HepG2 (cell line): Measurements from ENCODE around the gene KRTAP12-2. TPM values are rescaled to one million over a fixed set of nuclear protein-coding genes. Genes with fewer than 3 reads are reported as not detected.
A peak's percentile ranks its signal among the peaks of the same experiment; 100 is the strongest.

Experiments used
- CBX1 ChIP-seq: IDR thresholded peaks from one replicate; pipeline ENCODE4 v1.6.1; 2016; ENCODE audit warnings: antibody characterized with exemption, low read depth
- CHCHD3 ChIP-seq: sonication (generic); formaldehyde crosslinking; IDR thresholded peaks from 2 replicates; pipeline ENCODE4 v1.8.0; 2022; ENCODE audit warnings: mild to moderate bottlenecking, missing genetic modification reagents, moderate library complexity
- FOXK2 ChIP-seq: fragments of 450-650 bp; IDR thresholded peaks from 2 replicates; pipeline ENCODE4 v1.6.1; 2016
- HOXA5 ChIP-seq: sonication (generic); formaldehyde crosslinking; IDR thresholded peaks from 2 replicates; pipeline ENCODE4 v1.4.0; 2020; ENCODE audit warnings: missing genetic modification reagents
- KDM2A ChIP-seq: sonication (generic); formaldehyde crosslinking; IDR thresholded peaks from 2 replicates; pipeline ENCODE4 v1.4.0; 2020; ENCODE audit warnings: low read depth, missing genetic modification reagents, borderline replicate concordance
- KMT2B ChIP-seq: IDR thresholded peaks from 2 replicates; pipeline ENCODE4 v1.6.1; 2016; ENCODE audit warnings: missing genetic modification reagents, missing compliant biosample characterization
- NFIB ChIP-seq: sonication (generic); formaldehyde crosslinking; IDR thresholded peaks from 2 replicates; pipeline ENCODE4 v1.9.0; 2021; ENCODE audit warnings: missing genetic modification reagents, mild to moderate bottlenecking, borderline replicate concordance
- NR2F6 ChIP-seq, 2 experiments: IDR thresholded peaks; 2 replicates each; pipeline ENCODE4 v1.6.1; 2016; ENCODE audit warnings: antibody characterized with exemption in 1 of 2, mild to moderate bottlenecking in 1 of 2
- POLR2AphosphoS5 ChIP-seq: IDR thresholded peaks from 2 replicates; pipeline ENCODE4 v1.6.1; 2012; ENCODE audit warnings: low read depth, low read length
- SALL2 ChIP-seq: sonication (generic); formaldehyde crosslinking; IDR thresholded peaks from 2 replicates; pipeline ENCODE4 v1.8.1; 2023; ENCODE audit warnings: mild to moderate bottlenecking, missing genetic modification reagents, inconsistent platforms
- ZNF503 ChIP-seq: sonication (generic); formaldehyde crosslinking; IDR thresholded peaks from 2 replicates; pipeline ENCODE4 v1.4.0; 2020; ENCODE audit warnings: missing genetic modification reagents
- ZNF772 ChIP-seq: sonication (generic); formaldehyde crosslinking; IDR thresholded peaks from 2 replicates; pipeline ENCODE4 v1.5.0; 2020; ENCODE audit warnings: mild to moderate bottlenecking, missing genetic modification reagents
- ZNF839 ChIP-seq: sonication (generic); formaldehyde crosslinking; IDR thresholded peaks from 2 replicates; pipeline ENCODE4 v1.4.0; 2020; ENCODE audit warnings: missing genetic modification reagents, mild to moderate bottlenecking, borderline replicate concordance
- ZZZ3 ChIP-seq: sonication (generic); formaldehyde crosslinking; IDR thresholded peaks from 2 replicates; pipeline ENCODE4 v1.4.0; 2020; ENCODE audit warnings: missing genetic modification reagents, mild to moderate bottlenecking, borderline replicate concordance
- polyA plus RNA-seq, 8 experiments: library from polyadenylated mRNA; depleted of rRNA in 3 of 8; stranded (reverse) in 7 of 8; unstranded in 1 of 8; fragments of >200 nt; fragmentation: Illumina TruSeq in 4 of 8; extraction: Trizol in 4 of 8; gene quantifications; 2 replicates each; pipeline versions ENCODE4 v1.2.1 to v1.2.3, GENCODE V29; 2011 to 2016; ENCODE audit warnings: low read depth in 4 of 8, missing spikeins in 1 of 8, mixed read lengths in 1 of 8; ENCODE audit not compliant: insufficient read depth in 1 of 8
- total RNA-seq, 5 experiments: library from RNA; depleted of rRNA; stranded (reverse); fragments of >200 nt; fragmentation: Illumina TruSeq; extraction: Trizol; gene quantifications; 2 replicates each; pipeline ENCODE4 v1.2.3, GENCODE V29; 2016; ENCODE audit warnings: low read depth in 1 of 5
- TF ChIP-seq, protein P1 (sequence below): sonication (generic); formaldehyde crosslinking; IDR thresholded peaks from 2 replicates; pipeline ENCODE4 v1.5.1; 2020; ENCODE audit warnings: mild to moderate bottlenecking, missing genetic modification reagents
- TF ChIP-seq, protein P2 (sequence below): sonication (generic); formaldehyde crosslinking; conservative IDR thresholded peaks from 2 replicates; pipeline ENCODE4 v1.5.0; 2020; ENCODE audit warnings: missing genetic modification reagents
- TF ChIP-seq, protein P3 (sequence below): sonication (generic); formaldehyde crosslinking; IDR thresholded peaks from 2 replicates; pipeline ENCODE4 v1.5.1; 2020; ENCODE audit warnings: mild to moderate bottlenecking, missing genetic modification reagents, moderate library complexity
- TF ChIP-seq, protein P4 (sequence below): sonication (generic); IDR thresholded peaks from 2 replicates; pipeline ENCODE4 v1.6.1; 2016; ENCODE audit warnings: low read depth, borderline replicate concordance

The KRTAP12-2 gene
- total and polyA plus RNA-seq, 2 of the 13 experiments (the other 11 are each of a cell fraction or from before 2014, with no cell fraction given), result not detected

GRCh38 chr21:44702973-44703730, 36.4 kb upstream of the KRTAP12-2 start (continued):
- TF ChIP-seq ZNF503 (CRISPR knock-in tag) (no peak), ZNF772 (no peak), ZNF839 (CRISPR knock-in tag) (no peak), SALL2 (CRISPR knock-in tag) (no peak), KDM2A (peak; percentile 42; the same call in 1 of the 2 replicates), ZZZ3 (0 out of 2 replicates have a peak, but pooled peaks have one; percentile 62), KMT2B (CRISPR knock-in tag) (no peak), POLR2AphosphoS5 (no peak), NR2F6 (IDR thresholded peaks at IDR 0.05) (no peak), NR2F6 (CRISPR knock-in tag; IDR thresholded peaks at IDR 0.05) (no peak), FOXK2 (no peak), CBX1 (no peak), NFIB (no peak), CHCHD3 (CRISPR knock-in tag) (no peak), HOXA5 (CRISPR knock-in tag) (0 out of 2 replicates have a peak, but pooled peaks have one; percentile 28)
- TF ChIP-seq, protein P1, sequence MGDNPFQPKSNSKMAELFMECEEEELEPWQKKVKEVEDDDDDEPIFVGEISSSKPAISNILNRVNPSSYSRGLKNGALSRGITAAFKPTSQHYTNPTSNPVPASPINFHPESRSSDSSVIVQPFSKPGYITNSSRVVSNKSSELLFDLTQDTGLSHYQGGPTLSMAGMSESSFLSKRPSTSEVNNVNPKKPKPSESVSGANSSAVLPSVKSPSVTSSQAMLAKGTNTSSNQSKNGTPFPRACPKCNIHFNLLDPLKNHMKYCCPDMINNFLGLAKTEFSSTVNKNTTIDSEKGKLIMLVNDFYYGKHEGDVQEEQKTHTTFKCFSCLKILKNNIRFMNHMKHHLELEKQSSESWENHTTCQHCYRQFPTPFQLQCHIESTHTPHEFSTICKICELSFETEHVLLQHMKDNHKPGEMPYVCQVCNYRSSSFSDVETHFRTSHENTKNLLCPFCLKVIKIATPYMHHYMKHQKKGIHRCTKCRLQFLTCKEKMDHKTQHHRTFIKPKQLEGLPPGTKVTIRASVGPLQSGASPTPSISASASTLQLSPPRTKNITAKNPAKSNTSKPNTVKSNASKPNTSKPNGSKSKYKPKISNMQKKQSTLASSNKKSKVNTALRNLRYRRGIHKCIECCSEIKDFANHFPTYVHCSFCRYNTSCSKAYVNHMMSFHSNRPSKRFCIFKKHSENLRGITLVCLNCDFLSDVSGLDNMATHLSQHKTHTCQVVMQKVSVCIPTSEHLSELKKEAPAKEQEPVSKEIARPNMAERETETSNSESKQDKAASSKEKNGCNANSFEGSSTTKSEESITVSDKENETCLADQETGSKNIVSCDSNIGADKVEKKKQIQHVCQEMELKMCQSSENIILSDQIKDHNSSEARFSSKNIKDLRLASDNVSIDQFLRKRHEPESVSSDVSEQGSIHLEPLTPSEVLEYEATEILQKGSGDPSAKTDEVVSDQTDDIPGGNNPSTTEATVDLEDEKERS (CRISPR knock-in tag), result no peak
- TF ChIP-seq, protein P2, sequence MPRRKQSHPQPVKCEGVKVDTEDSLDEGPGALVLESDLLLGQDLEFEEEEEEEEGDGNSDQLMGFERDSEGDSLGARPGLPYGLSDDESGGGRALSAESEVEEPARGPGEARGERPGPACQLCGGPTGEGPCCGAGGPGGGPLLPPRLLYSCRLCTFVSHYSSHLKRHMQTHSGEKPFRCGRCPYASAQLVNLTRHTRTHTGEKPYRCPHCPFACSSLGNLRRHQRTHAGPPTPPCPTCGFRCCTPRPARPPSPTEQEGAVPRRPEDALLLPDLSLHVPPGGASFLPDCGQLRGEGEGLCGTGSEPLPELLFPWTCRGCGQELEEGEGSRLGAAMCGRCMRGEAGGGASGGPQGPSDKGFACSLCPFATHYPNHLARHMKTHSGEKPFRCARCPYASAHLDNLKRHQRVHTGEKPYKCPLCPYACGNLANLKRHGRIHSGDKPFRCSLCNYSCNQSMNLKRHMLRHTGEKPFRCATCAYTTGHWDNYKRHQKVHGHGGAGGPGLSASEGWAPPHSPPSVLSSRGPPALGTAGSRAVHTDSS (CRISPR knock-in tag), result no peak
- TF ChIP-seq, protein P3, sequence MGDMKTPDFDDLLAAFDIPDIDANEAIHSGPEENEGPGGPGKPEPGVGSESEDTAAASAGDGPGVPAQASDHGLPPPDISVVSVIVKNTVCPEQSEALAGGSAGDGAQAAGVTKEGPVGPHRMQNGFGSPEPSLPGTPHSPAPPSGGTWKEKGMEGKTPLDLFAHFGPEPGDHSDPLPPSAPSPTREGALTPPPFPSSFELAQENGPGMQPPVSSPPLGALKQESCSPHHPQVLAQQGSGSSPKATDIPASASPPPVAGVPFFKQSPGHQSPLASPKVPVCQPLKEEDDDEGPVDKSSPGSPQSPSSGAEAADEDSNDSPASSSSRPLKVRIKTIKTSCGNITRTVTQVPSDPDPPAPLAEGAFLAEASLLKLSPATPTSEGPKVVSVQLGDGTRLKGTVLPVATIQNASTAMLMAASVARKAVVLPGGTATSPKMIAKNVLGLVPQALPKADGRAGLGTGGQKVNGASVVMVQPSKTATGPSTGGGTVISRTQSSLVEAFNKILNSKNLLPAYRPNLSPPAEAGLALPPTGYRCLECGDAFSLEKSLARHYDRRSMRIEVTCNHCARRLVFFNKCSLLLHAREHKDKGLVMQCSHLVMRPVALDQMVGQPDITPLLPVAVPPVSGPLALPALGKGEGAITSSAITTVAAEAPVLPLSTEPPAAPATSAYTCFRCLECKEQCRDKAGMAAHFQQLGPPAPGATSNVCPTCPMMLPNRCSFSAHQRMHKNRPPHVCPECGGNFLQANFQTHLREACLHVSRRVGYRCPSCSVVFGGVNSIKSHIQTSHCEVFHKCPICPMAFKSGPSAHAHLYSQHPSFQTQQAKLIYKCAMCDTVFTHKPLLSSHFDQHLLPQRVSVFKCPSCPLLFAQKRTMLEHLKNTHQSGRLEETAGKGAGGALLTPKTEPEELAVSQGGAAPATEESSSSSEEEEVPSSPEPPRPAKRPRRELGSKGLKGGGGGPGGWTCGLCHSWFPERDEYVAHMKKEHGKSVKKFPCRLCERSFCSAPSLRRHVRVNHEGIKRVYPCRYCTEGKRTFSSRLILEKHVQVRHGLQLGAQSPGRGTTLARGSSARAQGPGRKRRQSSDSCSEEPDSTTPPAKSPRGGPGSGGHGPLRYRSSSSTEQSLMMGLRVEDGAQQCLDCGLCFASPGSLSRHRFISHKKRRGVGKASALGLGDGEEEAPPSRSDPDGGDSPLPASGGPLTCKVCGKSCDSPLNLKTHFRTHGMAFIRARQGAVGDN (CRISPR knock-in tag), result peak; percentile 99
- TF ChIP-seq, protein P4, sequence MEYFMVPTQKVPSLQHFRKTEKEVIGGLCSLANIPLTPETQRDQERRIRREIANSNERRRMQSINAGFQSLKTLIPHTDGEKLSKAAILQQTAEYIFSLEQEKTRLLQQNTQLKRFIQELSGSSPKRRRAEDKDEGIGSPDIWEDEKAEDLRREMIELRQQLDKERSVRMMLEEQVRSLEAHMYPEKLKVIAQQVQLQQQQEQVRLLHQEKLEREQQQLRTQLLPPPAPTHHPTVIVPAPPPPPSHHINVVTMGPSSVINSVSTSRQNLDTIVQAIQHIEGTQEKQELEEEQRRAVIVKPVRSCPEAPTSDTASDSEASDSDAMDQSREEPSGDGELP, result no peak
